GM10266 (cell line): ENCODE results near the gene FBH1.
A peak's percentile ranks its signal among the peaks of the same experiment; 100 is the strongest.

Experiments used
- DNase-seq: peaks from one replicate; pipeline ENCODE4 v3.0.0; 2012; ENCODE audit errors: extremely low spot score
- TF ChIP-seq, protein P1 (sequence below): IDR thresholded peaks from 2 replicates; pipeline ENCODE4 v1.5.1; 2012; ENCODE audit warnings: mild to moderate bottlenecking, low read depth; ENCODE audit not compliant: control insufficient read depth, insufficient read depth; ENCODE audit errors: missing control alignments

The FBH1 gene

DNA sequence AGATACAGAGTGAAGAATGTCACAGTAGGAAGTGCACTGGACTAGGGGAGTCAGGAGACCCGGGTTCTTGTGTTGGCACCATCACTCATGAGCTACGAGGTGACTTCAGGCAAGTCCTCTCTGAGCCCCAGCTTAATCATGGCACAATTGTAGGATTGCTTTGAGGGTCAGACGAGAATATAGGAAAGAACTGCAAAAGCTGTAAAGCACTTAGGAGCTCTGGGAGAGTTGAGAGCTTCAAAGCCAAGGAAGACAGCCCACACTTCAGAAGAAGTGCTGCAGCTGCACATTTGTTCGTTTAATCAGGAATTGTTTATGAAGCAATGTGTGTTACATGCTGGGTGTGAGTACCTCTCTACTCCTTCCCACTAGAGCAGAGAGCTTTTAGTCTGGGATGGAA, 4.4 kb downstream of the FBH1 start:
- TF ChIP-seq, protein P1, sequence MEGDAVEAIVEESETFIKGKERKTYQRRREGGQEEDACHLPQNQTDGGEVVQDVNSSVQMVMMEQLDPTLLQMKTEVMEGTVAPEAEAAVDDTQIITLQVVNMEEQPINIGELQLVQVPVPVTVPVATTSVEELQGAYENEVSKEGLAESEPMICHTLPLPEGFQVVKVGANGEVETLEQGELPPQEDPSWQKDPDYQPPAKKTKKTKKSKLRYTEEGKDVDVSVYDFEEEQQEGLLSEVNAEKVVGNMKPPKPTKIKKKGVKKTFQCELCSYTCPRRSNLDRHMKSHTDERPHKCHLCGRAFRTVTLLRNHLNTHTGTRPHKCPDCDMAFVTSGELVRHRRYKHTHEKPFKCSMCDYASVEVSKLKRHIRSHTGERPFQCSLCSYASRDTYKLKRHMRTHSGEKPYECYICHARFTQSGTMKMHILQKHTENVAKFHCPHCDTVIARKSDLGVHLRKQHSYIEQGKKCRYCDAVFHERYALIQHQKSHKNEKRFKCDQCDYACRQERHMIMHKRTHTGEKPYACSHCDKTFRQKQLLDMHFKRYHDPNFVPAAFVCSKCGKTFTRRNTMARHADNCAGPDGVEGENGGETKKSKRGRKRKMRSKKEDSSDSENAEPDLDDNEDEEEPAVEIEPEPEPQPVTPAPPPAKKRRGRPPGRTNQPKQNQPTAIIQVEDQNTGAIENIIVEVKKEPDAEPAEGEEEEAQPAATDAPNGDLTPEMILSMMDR, result no peak

GRCh38 chr10:5894873-5895272, 4.8 kb downstream of the FBH1 start:
- no peak for DNase-seq
- TF ChIP-seq, protein P1, result no peak

More for the DNA sequence above, 4.4 kb downstream of the FBH1 start:
- no peak for DNase-seq

DNA sequence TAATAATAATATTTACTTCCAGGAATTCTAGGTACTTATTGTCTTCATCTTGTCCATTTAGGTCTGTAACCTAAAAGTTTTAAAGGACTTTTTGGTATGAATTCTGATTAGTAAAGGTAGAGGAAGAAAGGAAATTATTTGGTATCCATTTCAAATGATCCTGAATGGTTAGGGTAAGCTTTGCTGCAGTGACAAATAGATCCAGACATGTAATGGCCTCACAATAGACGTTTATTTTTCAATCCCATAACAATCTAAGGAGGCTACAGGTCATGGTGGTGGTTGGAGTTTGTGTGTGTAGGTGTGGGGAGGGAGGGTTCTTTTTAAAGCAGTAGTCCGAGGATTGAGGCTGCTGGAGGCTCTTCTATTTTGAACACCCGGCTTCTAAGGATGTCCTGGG, 5.3 kb downstream of the FBH1 start:
- TF ChIP-seq, protein P1, result no peak
- no peak for DNase-seq

DNA sequence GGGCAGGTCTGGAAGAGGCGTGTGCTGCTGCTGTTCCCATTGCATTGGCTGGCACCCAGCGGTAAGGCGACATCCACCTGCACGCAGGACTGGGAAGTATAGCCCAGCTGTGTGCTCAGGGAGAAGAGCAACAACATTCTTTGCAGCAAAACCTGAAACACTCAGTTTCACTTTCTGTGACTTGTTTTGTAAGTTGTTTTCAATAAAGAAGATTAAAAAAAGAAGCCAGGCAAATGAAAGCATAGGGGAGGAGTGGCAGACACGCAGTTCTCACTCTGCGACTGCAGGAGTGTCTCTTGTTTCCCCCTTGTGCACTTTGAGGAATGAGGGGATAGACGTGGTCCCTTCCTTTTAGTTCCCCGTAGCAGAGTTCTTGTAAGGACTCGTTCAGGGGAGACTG, 5.8 kb downstream of the FBH1 start:
- TF ChIP-seq, protein P1, result no peak
- peak; percentile 76 for DNase-seq

GRCh38 chr10:5896208-5897052, 6.4 kb downstream of the FBH1 start:
- TF ChIP-seq, protein P1, result no peak

GRCh38 chr10:5897053-5897340, 7.0 kb downstream of the FBH1 start:
- TF ChIP-seq, protein P1, result no peak
- no peak for DNase-seq

More at GRCh38 chr10:5896208-5897052, 6.4 kb downstream of the FBH1 start:
- peak; percentile 29 for DNase-seq

DNA sequence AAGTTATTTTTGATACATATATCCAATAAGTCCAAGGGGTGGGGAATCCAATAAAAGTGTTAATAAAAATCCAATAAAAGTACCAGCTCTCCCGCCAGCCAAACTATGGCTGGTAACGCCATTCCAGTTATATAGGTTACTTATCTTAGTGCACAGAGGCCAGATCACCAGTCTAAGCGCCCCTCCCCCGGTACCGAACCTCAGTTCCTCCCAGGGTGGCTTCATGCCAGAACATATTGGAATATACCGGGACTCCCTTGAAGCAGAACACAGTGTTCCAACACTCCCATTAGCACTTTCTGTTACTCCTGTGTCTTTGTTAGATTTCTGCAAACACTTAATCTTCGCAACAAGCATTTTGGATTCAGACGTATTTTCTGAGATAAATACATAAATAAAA, 7.5 kb downstream of the FBH1 start:
- no peak for DNase-seq
- TF ChIP-seq, protein P1, result no peak
